CD4-positive, alpha-beta T cell treated with Interleukin-15 for 1 hour (primary cell): ENCODE measurements around the gene PPP1R13B.
"Not testable (repeated sequence)": the region's sequence is repeated elsewhere in the genome, so short reads cannot be mapped to it uniquely, and the experiment has no call there.

Experiments used
- DNase-seq: peaks from one replicate; pipeline ENCODE4 v3.0.0-alpha.2; 2020

Gene PPP1R13B

DNA sequence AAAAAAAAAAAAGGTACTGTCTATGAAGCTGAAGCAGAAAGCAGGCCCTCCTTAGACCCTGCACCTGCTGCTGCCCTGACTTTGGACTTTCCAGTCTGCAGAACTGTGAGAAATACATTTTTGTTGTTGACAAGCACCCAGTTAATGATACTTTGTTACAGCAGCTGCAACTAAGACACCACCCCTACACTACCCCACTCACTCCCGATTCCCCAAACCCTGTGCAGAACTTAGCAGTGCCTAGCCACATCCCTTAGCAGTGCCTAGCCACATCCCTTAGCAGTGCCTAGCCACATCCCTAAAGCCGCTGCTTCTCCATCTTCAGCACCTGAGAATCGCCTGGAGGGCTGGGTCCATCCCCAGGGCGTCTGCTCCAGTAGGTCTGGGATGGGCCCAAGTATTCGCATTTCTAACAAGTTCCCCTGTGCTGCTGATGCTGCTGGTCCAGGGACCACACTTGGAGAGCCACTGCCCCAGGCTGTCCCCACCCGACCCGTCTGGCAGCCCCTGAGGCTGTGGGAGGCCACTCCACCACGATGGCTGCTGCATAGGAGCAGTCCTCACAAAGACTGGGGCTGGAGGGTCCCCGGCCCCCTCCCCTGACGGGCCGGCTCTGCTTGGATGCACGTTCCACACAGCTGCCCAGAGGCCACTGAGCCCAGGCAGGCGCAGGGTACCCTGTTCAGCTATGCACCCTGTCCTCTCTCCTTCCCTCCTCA is 10.8 kb upstream of the PPP1R13B start:
- DNase-seq = no peak

DNA sequence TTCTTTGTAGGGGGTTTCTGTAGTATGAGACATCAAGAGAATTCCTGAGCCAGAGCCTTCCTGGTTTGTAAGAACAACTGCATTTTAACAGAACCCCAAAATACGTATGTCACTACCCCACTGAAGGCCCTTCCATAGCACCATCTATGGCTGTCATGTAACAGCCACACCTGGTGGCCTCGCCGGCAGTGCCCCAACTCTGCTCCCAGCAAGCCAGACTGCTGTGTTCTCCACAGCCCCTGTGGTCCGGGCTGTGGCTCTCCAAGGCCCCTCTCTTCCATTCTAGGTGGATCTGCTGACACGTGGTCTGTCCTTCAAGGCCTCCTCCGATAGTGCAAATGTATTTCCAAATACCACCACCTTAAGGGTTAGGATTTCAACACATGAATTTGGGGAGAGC is 9.9 kb upstream of the PPP1R13B start:
- DNase-seq = no peak

DNA sequence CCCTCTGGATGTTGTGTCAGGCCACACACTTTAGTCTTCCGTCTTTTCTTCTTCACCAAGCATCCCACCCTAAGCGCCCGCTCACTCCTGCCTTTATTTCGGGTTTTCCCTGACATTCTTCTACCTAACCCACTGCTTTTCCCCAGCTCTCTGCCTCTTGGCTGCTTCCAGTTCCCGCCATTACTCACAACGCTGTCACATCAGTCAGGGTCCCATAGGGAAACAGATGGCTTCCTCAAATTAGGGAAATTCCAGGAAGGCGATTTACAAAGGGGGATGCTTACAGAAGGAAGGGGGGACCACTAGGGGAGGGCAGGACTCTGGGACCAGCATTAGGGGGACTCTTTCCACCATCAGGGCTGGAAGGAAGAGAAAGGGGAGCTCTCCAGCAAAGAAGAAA is 9.2 kb upstream of the PPP1R13B start:
- no peak for DNase-seq

DNA sequence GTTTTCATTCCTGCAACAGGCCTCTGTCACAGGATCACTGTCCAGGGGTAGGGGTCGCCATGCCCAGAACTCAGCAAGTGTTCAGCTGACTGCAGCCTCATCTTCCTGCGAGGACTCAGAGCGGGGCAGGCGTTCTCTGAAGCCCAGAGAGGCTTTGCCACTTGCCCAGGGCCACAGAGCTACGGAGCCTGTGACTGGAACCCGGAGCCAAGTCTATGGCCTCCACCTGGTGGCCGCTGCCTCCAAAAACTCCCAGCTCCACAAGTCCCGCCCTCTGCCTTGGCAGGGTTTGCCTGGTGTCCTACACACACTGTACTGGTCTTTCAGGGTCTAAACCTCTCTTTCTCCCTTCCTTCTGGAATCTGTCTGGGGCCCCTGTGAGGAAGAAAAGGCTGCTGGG is 8.7 kb upstream of the PPP1R13B start:
- DNase-seq = no peak

DNA sequence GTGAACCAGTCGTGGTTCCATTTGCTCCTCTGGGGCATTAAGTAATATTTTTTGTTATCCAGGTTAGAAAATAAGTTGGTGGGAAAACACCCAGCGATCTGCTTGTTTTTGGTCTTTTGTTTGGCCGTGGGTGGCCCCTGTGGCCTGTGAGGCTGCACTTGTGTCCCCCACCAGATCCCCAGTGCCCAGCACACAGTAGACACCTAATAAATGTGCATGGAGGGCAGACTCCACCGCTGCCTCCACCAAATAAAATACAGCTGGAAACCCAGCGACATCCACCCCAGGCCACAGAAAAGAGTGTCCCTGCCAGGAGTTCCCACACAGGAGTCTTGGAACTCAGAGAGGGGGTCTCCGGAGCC is 8.3 kb upstream of the PPP1R13B start:
- DNase-seq = no peak

DNA sequence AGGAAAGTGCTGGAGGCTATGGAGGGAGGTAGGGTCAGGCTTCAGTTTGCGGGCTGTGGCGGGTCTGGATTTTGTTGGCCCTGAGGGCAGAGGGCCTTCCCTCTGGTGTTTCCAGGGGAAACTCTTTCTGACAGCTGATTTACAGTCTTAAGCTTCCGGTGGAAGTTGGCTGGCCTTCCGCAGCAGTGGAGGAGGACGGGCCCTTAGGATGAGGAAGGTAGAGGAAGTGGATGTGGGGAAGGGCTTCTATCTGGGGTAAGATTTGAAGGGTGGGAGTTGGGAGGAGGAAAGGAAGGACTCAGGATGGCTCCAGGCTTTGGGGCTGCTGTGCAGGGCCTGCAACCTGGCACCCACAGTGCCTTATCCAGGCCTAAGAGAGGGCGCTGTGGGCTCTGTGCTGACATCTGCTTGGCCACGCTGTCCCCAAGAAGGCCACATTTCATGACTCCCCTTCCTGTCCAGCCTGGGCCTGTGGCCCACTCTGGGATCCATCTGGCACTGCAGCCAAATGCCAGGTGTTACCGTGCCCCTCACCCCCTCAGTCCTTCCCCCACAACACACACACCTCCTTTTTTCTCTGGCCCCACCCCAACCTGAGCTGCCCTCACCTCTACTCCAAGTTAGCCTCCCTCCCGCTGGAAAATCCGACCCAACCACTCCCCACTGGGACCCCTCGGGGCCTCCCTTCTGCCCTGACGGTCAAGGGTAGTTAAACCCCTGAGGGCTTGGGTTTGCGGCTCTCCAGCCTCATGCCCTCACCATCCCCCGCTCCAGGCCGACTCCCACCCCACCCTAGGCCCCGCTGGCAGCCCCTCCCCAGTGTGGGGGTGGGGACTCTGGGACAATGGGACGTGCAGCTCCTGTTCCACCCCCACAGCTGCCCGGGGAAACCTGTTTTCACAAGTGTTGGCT is 7.7 kb upstream of the PPP1R13B start:
- no peak for DNase-seq

DNA sequence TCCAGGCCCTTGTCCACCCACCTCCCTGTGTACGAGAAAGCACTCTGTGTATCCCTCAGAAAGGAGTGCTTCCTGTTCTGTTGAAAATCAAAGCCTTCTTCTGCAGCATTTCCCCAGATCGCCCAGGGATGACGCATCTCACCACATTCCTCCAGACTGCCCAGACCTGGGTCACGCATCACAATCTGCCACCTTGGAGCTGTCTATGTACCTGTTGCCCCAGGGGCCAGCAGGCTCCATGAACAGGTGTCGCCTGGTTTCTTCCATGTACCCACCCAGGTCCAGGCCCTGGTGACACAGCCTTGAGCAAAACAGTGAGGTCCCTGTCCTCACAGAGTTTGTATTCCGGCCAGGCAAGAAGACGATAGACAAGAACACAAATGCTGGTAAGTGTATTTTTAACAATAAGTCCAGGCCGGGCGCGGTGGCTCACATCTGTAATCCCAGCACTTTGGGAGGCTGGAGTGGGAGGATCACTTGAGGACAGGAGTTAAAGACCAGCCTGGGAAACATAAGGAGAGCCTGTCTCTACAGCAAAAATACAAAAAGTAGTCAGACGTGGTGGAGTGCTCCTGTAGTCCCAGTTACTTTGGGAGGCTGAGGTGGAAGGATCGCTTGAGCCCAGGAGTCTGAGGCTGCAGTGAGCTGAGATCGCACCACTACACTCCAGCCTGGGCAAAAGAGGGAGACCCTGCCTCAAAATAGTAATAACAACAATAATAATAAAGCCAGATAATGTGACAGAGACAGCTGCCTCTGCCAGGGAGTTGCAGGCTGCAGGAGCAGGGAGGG is 6.8 kb upstream of the PPP1R13B start:
- no peak for DNase-seq

DNA sequence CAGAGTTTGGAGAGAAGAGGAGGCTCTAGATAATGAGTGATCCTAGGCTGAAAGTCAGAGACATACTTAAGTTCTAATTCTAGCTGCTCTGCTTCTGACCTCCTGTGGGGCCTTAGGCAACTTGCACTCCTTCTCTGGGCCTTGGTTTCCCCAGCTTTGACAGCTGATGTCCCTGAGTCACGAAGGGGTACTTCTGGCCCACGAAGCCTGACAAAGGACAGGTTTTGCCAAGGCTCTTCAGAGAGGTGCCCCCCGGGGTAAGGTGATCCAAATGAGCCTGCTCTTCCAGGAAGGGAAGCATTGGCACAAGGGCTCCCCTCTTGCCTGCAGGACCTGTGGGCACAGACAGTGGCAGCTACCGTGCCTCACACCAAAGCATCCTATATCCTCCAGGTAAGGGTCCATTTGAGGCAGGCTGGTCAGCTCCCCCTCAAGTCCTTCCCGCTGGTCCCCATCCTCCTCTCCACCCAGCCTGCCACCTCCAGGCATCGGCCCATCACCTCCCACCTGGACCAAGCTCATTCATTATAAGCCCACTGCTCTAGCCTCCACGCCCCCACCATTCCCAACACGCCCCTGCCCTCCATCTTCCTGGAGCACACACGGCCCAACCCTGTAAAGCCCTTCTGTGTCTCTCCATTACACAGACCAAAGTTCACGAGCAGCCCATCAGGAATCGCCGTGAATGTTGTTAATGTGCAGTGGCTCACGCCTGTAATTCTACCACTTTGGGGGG is 1.9 kb upstream of the PPP1R13B start:
- no peak for DNase-seq

DNA sequence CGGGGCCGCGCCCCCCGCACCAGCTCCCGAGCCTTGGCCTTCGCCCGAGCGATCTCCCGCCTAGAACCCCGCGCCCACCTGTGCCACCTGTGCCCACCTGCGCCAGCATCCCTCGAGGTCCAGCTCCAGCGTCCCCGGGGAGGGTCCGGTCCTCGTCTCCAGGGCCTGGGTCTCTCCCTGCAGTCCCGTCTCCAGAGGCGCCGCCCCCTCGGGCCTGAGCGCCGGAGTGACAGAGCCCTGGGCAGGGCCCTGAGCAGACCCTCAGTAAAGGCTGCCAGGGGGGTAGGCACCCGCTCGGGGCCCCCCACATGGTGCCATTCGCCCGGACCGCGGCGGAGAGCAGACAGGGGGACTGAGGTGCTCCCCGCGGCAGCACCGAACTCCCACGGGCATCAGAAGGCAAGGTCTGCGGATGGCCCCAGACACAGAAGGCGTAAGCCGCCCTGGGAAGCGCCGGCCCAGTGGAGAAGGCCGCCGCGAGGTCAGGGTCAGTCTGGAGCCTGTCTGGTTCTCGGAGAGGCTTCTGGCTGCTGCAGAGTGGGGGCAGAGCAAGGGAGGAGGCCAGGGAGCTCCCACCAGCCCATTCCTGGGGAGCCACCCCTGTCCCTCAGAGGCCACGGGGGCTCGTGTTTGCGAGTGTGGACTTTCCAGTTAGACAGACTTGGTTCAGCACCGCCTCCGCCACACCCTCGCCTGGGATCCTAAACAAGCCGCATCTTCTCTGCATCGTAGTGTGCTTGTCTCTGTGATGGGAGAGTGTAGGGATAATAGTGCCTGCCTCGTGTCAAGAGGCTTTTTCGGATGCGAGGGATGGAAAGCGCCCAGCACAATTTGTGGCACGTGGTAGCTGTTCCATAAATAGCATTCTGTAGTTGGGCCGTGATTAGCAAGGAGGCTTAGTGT is 1.1 kb upstream of the PPP1R13B start:
- no peak for DNase-seq

DNA sequence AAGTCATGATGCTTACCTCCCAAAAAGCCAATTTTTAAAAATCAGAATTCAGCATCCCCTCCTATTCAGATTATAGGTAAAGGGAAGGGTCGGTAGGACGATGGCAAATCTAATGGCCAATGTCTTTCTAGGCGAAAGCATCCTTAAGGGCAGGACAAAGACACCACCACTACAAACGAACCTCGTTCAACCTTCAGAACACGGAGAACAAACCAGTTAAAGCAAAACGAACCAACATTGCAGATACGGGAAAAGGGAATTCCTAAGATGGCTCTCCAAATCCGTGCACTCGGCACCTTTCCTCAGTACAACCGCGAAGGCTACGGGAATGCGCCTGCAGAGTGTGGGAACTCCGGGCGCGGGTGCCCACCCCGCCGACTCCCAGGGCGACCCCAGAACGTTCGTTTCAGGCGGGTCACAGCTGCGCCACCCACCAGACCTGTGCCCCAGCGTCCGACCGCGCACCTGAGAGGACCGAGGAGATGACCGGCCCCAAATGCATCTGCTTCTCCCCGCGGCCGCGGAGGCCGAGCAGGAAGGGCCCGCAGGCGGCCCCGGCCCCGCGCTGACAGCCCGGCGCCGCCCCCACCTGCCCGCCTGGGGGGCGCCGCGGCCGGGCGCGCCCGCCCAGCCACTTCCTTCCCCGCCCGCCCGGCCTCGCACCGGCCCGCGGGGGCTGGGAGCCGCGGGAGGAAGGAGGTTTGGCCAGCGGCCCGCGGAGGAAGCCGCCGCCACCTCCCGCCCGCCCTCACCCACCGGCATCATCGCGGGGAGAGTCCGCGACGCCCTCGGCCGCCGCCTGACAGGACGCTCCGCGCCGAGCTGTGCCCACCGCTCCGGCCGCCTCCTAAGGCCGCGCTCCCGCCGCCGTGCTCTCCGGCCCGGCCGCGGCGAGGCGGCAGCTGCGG is 578 bp downstream of the PPP1R13B start:
- DNase-seq = peak; percentile 24

DNA sequence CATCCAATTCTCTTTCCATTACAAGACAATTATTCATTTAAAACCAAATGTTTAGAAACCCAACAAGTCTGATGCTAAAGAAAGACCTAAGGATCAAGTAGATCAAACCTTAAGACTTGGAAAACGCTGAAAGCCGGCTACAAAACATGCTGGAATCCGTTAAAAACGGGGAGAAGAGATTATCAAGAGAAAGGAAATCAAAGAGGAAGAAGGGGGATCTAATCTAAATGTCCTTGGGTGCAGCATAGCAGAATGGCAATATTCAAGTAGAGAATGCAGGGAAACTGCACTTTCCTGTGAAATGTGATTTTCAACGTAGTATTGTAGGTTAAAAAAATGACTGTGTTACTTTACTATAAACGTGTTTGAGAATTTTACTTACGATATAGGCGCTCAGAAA is 1.3 kb downstream of the PPP1R13B start:
- no peak for DNase-seq

DNA sequence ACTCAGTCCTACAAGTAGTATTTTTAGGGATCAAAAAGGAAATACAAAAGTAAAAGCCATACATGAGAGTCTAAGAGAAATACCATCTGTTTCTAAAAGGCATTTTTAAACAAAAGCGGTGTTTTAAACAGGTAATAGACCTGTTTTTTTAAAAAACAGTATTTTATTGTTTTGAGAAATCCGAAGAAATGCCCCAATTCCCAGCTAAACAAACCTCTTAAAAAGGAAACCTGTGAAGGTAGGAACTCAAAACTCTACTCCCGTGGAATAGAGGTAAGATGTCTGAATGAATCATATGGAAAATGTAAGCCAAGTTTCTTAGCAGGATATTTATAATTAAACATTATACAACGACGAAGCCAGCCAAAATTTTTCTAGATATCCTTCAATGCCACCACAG is 2.0 kb downstream of the PPP1R13B start:
- no peak for DNase-seq

DNA sequence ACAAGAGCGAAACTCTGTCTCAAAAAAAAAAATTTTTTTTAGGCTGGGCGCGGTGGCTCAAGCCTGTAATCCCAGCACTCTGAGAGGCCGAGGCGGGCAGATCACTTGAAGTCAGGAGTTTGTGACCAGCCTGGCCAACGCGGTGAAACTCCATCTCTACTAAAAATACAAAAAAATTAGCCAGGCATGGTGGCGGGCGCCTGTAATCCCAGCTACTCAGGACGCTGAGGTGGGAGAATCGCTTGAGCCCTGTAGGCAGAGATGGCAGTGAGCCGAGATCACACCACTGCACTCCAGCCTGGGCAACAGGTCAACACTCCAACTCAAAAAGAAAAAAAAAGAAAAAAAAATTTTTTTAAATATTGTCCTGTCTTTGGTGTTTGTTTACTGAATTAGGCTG is 6.1 kb downstream of the PPP1R13B start:
- DNase-seq = not testable (repeated sequence)

DNA sequence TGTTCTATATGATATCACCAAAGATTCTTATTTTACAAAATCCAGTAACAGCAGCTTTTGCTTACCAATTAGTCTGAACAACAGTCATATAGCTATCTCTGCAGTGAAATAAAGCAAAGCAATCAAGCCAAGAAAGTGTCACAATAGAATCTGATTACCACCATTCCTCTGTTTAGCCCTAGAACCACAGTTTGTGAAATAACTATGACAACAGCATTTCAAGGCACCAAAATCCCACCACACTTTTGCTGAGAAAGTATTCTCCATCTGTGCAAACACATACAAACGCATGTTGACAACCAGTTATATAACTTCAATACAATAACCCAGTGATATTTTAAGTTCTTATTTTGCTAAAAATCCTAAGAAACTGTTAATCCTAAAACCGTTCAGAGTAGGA is 7.4 kb downstream of the PPP1R13B start:
- DNase-seq = no peak

DNA sequence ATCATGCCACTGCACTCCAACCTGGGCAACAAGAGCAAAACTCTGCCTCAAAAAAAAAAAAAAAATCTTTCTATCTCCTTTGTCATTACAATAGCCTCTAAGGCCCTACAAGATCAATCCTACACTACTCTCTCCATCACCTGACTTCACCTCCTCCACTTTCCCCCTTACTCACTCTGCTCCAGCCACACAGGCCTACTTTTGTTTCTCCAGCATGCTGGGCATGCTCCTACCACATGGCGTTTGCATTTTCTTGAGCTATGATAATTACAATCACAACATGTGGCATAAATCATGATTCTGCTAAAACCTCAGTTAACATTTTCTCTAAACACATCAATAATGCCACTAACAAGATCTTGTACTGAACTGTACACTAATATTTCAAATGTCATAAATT is 7.8 kb downstream of the PPP1R13B start:
- DNase-seq = no peak

DNA sequence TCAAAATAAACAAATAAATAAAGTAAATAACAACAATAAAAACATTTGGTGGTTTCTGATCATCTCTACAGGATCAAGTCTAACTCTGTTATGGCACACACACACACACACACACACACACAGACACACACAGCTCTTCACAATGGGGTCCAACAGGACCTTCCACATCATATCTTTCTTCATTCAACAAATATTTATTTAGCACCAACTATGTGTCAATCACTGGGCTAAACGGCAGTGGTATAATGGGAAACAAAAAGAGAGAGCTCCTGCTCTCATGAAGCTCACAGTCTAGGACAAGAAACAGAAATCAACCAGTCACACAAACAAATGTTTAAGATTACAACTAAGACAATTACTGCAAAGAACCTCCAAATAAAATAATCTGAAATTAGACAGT is 9.3 kb downstream of the PPP1R13B start:
- no peak for DNase-seq

DNA sequence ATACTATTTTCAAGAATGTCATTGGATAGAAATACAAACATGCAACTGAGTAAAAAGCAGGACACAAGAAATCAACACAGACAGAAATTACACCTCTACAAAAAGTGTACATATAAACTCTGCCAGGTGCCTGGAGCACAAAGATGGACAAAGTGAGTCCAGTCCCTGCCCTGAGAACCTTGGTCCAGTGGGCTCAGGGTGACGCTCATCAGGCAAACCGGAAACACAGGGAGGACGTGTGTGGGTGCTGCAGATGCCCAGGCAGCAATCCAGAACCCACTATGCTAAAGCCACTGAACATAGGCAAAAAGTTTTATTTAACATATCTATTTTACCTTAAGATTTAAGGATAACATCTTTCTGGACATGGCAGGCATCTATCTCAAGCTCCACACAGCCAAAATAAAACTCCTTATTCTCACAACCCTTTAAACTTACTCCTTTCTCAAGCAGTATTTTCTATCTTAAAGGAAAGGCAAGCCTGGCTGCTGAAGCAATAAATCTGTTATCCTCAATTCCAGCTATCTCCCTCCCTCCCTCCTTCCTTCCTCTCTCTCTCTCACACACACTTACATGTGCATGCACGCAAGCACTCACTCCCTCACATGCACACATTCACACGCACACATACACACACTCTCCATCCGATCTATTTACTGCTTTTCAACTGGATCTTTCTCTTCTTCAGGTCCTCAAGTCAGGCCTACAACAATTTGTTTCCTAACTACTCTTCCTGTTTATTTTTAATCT is 10.2 kb downstream of the PPP1R13B start:
- DNase-seq = no peak

DNA sequence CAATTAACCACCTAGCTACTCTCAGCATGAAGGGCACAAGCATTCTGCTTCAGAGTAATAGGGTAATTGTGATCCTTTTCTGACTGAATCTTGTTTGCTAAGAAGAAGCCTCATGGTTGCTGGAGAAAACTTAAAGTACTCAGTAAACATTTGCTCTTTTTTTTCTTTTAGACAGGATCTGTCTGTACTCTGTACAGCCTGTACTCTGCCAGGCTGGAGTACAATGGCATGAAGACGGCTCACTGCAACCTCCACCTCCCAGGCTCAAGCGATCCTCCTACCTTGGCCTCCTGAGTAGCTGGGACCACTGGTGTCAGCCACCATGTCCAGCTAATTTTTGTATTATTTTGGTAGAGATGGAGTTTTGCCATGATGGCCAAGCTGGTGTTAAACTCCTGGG is 12.4 kb downstream of the PPP1R13B start:
- DNase-seq = no peak

DNA sequence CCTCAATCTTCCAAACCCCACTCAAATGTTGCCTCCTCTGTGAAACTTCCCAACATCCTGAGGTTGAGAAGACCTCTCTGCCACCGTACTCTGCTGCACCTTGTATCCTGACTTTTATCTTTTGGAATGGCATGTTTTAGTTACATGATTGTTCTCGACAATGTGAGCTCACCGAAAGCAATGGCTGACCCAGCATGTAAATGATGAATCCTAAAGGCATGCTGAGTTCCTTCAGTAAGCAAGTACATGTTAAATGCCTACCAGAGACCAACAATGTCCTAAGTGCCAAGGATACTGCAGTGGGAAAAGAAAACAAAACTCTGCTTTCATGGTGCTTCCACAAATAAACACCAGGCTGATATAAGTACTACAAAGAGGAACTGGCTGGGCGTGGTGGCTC is 13.7 kb downstream of the PPP1R13B start:
- no peak for DNase-seq

DNA sequence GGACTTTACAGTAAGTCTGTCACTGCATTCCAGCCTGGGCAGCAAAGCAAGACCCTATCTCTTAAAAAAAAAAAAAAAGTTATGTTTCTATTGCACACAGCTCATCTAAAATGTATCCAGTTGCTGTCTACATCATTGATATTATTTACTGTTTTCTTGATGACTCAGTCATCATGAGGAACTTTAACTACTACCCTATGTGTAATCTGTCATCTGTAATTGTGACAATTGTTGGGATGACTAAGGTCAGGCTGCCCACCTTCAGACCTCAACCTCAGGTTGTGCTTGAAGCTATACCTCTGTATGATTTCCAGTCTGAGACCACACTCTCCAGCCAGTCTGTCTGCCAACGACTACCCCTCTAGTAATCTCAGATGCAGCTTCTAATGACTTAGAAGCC is 15.3 kb downstream of the PPP1R13B start:
- no peak for DNase-seq
